GM12892 (cell line): ENCODE results near the gene MYOM3.

Source experiments
- POLR2A ChIP-seq: IDR thresholded peaks from 2 replicates; pipeline ENCODE4 v1.6.1; 2011; ENCODE audit warnings: low read depth, low read length, control low read depth
- TAF1 ChIP-seq: IDR thresholded peaks from 2 replicates; pipeline ENCODE4 v1.6.1; 2011; ENCODE audit warnings: low read depth, mild to moderate bottlenecking, control low read depth, low read length, borderline replicate concordance

- TF ChIP-seq POLR2A (no peak), TAF1 (no peak)
Measured at GRCh38 chr1:24118410-24119242, 6.7 kb upstream of the MYOM3 start.
